Stimulated activated CD4-positive, alpha-beta T cell treated with anti-CD3 and anti-CD28 coated beads, TNF-alpha, amount 100 ng/mL, for 24 hours (primary cell): ENCODE measurements around the gene SLC4A3.
"Not testable (repeated sequence)": the region's sequence is repeated elsewhere in the genome, so short reads cannot be mapped to it uniquely, and the experiment has no call there.

ENCODE experiments used
- DNase-seq, 3 experiments: peaks; one replicate each; pipeline ENCODE4 v3.0.0-alpha.2; 2020; ENCODE audit warnings: low read depth in 3 of 3

The SLC4A3 gene

GRCh38 chr2:219645631-219646527 lies 18.4 kb downstream of the SLC4A3 start:
- no peak for DNase-seq

DNA sequence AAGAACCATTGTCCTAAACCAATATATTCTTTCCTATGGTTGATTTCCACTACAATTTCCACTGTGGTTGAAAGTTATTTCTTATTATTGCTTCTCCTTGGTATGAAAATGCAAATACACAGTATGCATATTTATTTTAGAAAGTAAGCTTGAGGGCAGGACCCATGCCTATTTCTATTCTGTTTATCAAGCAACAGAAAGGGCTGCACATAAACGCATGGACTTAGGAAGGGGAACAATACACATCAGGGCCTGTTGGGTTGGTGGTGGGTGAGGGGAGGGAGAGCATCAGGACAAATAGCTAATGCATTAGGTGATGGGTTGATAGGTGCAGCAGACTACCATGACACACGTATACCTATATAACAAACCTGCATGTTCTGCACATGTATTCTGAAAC lies 20.7 kb downstream of the SLC4A3 start:
- no peak for DNase-seq

DNA sequence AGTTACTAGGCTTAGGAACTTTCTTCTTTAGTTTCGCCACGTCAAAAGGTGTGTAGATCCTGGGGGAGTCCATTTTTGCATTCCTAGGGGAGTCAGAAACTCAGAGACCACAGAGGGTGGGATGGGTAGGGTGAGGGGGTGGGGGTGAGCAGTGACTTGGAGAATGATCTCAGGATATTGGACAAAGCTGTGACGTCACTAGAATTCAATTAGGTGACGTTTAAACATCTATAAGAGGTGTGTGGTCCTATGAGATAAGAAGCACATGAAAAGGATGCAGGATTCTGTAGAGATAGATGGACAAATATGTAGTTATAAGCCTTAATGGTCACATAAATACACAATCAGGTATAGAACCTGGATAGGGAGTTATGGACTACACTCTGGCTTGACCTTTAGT lies 21.5 kb downstream of the SLC4A3 start:
- DNase-seq, result no peak

DNA sequence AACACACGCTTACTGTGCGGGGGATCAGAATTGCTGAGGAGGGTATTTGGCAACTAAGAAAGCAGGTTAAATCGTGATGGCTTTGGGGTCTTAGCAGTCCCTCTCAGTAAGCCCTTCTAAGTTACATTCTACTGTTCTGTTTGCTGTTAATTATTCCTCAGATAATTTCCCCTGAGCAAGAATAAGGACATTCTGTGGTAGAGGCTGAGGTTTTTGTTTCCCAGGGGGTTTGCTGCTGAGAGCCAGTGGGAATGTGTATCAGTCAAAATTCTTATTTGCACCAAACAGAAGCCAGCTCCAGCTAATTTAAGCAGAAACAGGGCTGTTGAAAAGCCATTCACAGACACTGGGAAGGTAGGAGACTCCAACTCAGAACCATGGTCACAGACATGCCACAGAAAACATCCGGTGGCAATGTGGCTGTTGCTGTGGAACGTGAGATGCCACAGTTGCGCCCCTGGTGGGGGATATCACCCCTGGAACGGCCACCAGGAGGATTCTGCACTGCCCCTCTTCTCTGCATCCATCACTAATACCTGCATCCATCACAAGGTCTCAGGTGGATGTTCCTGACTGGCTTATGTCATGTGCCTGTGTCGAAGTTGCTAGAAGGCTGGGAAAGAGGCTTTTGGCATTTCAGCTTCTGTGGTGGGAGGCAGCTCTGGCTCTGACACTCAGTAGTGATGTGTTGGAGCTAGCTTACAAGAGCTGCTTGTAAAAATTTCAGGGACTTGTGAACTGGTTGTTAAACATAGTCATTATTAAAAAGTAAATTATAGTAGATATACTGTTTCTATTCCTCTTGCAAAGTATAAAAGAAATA lies 23.2 kb downstream of the SLC4A3 start:
- DNase-seq, result no peak

DNA sequence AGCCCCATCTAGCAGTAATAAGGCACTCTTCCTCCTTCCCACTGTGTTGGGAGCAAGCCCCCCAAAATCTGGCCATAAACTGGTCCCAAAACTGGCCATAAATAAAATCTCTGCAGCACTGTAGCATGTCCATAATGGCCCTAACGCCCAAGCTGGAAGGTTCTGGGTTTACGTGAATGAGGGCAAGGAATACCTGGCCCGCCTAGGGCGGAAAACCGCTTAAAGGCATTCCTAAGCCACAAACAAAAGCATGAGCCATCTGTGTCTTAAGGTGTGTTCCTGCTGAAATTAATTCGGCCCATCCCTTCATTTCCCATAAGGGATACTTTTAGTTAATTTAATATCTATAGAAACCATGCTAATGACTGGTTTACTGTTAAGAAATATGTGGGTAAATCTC lies 24.2 kb downstream of the SLC4A3 start:
- DNase-seq, result not testable (repeated sequence)

DNA sequence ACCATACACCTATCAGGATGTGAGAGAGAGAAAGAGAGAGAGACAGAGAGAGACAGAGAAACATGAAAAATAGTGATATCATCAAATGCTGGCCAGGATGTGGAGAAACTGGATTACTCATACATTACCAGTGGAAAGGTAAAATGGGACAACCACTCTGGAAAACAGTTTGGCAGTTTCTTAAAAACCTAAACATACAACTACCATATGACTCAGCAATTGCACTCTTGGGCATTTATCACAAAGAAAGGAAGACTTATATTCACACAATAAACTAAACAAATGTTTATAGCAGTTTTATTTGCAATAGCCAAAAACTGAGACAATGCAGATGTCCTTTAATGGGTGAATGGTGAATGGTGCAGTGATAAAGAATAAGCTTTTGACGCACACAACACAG lies 29.1 kb downstream of the SLC4A3 start:
- DNase-seq, result no peak

DNA sequence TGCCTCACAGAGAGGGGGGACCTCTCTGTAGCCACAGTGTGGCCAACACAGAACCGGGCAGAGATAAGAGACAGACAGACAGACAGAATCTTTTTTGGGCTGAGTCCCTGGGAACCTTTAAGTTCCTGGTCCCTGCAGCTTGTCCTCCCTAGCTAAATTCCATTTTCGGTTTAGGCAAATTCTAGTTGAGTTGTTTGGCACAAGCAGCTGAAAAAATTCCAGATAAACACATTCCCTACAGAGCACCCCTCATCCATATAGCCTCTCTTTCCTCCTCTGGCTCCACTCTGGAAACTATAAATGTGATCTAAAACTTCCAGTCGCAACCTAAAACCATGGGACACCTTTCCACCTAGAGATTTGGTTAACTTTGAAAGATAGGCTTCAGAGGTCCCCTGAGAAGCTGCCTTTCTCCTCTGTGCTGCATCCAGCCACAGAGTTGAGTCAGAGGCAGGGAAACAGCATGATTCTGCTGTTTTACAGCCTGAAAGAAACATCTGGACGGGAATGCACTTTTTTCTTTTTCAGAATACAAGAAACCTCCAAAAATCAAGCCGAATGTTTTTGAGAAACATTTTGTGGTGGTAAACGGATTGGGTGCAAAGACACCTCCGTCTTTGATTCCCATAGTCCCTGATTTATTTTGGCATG lies 30.9 kb downstream of the SLC4A3 start:
- DNase-seq, result no peak

DNA sequence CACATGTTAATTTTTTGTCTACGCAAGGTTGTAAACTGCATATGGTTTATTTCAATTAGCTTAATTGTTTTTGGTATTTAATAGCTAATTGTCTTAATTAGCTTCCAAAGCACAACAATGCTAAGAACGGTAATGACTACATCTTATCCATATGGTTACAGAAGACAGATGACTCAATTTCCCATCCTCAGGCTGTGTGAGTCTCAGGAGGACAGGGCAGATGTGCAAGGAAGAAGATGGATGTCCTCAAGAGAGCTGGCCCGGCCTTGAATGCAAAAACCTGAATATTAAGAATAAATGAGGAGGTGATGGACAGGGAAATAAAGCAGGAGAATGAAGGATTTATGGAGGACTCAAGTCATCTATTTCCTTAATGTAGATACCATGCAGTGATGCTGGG lies 31.4 kb downstream of the SLC4A3 start:
- no peak for DNase-seq

- no peak for DNase-seq
Observed at GRCh38 chr2:219661197-219661954, 33.9 kb downstream of the SLC4A3 start.

DNA sequence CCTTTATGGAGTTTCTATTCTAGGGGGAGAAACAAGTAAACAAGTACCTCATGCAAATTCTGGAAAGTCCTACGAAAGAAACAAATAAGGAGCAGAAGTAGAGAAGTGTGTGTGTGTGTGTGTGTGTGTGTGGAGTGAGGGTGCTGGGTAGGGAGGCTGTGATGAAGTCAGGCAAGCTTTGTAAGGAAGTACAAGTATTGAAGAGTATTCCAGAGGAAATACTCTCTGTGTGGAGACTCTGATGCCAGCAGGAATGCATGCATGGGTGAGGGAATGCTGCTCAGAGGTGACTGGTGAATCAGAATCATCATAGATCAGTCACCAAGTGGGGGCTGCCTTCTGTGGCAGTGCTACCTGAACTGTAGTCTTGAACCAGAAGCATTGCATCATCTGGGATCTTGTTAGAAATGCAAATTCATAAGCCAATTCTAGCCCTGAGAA lies 34.5 kb downstream of the SLC4A3 start:
- no peak for DNase-seq

GRCh38 chr2:219662566-219662965 lies 35.1 kb downstream of the SLC4A3 start:
- DNase-seq, result no peak

DNA sequence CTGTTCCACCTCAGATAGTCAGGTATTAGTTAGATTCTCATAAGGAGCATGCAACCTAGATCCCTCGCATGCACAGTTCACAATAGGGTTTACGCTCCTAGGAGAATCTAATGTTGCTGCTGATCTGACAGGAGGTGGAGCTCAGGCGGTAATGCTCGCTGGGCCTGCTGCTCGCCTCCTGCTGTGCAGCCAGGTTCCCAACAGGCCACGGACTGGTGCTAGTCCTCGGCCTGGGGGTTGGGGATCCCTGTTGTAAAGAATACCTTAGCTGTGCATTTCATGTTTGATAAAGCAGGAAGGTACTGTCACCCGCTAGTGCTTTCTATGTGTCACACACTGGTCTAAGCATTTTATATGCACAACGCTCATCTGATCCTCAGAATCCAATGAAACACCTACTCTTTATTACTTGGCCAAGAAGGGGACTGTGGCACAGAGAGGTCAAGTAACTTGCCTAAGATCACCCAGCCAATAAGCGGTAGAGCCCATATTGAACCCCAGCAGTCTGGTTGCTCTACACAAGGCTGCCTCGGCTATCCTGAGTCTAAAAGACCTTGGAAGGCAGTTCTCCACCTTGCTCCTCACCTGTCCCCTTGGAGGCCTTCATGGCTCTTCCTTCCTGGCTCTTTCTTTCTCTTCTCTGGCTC lies 35.8 kb downstream of the SLC4A3 start:
- no peak for DNase-seq

DNA sequence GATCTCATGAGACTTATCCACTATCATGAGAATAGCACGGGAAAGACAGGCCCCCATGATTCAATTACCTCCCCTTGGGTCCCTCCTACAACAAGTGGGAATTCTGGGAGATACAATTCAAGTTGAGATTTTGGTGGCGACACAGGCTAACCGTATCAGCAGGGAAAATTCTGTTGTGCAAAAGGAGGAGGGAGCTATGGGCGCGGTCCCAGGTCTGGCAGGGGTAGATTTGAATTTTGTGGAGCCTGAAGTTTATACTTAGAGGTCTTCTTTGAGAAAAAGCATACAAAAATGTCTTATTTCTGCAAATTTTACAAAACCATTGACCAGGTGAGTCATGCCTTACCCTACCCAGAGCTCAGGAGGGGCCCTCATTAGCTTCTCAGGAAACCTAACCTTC lies 36.6 kb downstream of the SLC4A3 start:
- no peak for DNase-seq

DNA sequence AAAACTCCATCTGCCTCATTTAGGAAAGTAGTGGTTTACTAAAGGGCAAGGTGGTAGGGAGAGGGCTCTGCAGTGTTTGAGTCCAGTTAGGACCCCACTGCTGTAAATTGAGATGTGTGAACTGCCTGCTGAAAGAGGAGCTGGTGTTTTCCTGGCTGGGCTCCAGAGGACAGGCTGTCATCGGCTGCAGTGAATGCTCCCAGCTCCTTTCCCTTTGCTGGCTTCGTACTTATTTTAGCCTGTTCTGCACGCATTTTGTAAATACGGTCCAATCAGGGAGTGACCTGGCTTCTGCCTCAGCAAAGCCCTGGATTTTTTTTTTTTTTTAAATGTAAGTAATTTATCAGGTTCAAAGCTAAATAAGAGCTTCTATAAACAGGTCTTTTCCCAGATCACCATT lies 37.5 kb downstream of the SLC4A3 start:
- DNase-seq, result no peak

DNA sequence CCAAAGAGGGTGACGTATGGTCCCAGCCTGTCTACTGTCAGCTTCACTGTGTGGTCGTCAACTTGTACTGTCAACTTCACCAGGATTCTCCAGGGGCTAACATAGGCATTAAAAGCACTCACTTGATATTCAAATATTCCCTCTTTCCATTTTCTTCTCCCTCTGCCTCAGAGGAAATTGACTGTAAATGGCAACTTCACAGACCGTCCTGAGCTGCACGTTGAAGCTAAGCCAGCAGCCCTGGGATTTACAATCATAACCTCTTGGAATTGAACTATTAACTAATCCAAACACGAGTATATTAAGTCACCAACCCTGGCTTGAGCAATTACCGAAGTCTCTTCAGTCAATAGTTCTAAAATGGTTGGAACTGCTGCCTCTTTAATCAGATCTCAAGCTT lies 38.5 kb downstream of the SLC4A3 start:
- no peak for DNase-seq

DNA sequence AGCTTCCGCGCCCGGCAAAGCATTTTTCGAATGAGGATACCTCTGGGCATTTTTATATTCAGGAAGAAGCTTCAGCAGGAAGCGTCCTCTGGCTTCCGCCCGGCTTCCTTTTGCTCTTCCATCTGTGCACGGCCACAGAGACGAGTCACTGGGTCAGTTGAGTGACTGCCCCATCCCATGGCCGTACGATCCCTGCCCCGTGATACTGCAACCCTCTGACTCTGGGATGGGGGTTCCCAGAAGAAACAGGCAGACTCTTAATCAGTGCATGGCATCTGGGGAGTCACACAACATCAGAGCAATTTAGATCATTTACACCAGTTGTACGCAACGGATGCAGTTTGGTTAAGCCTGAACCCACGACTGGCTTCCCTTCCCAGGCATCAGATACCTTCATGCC lies 40.9 kb downstream of the SLC4A3 start:
- DNase-seq, result no peak

DNA sequence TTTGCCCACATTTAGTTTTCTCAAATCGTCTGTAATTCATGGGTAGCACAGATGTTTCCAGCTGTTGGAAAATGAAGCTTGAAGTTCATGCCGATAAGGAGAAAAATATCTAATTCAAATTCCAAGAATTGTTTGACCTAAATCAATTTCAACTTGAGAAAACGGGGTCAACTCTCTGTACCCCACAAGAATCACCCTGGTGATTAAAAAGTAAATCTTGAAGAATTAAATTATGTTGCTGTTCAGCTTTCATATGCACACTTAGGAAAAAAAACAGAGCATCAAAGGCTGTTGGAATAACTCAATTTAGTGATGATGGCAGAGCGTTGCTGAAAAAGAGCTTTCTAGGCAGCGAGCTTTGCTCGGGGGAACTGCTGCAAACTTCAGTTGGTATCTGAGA lies 43.0 kb downstream of the SLC4A3 start:
- DNase-seq, result no peak

DNA sequence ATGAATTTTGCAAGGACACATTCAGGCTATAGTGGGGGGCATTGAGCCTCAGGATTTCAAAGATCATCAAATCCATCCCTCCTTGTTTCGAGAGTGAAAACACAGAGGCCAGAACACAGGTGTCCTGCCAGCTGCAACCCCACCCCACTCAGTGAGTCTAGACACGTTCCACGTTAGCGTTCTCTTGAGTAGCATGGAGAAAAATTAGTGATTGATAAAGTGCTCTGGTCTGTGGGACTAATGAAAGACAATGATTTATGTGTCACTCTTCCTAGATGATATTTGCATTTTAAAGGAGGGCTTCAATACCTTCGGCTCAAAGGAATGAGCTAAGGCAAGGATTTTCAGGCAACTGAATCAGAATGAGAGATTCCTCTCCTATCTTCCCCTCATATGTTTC lies 43.8 kb downstream of the SLC4A3 start:
- DNase-seq, result no peak

GRCh38 chr2:219672406-219672805 lies 45.0 kb downstream of the SLC4A3 start:
- no peak for DNase-seq

GRCh38 chr2:219675221-219675620 lies 47.8 kb downstream of the SLC4A3 start:
- no peak for DNase-seq

GRCh38 chr2:219676586-219676985 lies 49.2 kb downstream of the SLC4A3 start:
- no peak for DNase-seq
